ENCODE results near the gene MTMR6. TPM values are rescaled to one million over a fixed set of nuclear protein-coding genes. Genes with fewer than 3 reads are reported as not detected.

The MTMR6 gene
- polyA plus RNA-seq, 1 of the 3 experiments (the other 2 are of a cell fraction): 4.8 TPM

DNA sequence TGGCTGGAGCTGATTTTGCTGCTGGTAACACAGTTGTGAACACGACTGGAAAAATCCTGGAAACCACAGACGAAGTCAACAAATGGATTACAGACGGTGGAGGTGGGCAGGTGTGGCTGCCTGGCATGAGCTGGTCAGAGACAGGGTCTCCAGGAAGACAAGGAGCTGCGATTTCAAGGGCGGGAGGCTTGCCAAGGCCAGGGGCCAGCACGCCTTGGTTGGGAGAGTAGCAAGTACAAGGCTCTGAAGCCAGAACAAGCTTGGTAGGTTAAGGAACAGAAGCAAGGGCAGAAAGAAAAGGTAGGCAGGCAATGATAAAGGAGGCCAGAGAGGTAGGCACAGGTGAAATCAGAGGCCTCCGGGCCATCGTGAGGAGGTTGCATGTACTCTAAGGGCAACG is 64.5 kb downstream of the MTMR6 start (continued):
- TF ChIP-seq, protein P1, sequence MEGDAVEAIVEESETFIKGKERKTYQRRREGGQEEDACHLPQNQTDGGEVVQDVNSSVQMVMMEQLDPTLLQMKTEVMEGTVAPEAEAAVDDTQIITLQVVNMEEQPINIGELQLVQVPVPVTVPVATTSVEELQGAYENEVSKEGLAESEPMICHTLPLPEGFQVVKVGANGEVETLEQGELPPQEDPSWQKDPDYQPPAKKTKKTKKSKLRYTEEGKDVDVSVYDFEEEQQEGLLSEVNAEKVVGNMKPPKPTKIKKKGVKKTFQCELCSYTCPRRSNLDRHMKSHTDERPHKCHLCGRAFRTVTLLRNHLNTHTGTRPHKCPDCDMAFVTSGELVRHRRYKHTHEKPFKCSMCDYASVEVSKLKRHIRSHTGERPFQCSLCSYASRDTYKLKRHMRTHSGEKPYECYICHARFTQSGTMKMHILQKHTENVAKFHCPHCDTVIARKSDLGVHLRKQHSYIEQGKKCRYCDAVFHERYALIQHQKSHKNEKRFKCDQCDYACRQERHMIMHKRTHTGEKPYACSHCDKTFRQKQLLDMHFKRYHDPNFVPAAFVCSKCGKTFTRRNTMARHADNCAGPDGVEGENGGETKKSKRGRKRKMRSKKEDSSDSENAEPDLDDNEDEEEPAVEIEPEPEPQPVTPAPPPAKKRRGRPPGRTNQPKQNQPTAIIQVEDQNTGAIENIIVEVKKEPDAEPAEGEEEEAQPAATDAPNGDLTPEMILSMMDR (IDR thresholded peaks at IDR 0.05): no peak
- no peak for TF ChIP-seq EP300 (IDR thresholded peaks at IDR 0.05; ENCODE audit: borderline replicate concordance in 1 of 2, low read depth in 1 of 2, low read length in 1 of 2)

DNA sequence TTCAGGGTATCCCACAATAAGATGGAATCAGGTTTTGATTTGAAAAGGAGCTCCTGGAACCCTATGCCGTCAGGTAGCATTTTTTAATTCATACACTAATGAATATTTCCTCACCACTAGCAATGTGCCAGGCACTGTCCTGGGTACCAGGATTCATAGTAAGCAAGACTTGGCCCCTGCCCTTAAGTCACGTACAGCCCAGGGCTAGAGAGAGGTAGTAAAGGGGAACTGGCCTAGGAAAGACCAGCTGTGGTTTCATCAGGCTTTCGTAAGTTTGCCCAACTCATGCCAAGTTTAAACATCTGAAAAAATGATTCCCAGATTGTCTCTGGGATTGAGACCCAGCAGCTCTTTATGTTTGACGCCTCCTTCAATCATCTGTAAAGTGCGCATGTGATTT is 69.3 kb downstream of the MTMR6 start:
- 9% methylated on average over 5 of the region's 5 CpGs for WGBS (ENCODE audit: low lambda C conversion rate)
- Histone ChIP-seq H3K79me2 (ENCODE audit: insufficient read depth) (no peaks in the 10 kb centered on the region), H3K27ac (ENCODE audit: low read depth in 2 of 2, low read length in 1 of 2) (no peak overlapping the region), H3K9me3 (no peaks in the 10 kb centered on the region), H3K4me3 (ENCODE audit: low read depth in 2 of 2, low read length in 1 of 2) (no peak overlapping the region), H4K20me1 (ENCODE audit: insufficient read depth) (no peaks in the 10 kb centered on the region), H3K27me3 (ENCODE audit: insufficient read depth) (peaks cover 29% of the 10 kb centered on the region; the same call in 1 of the 2 replicates), H3F3A (replicated peaks; ENCODE audit: insufficient read depth) (no peaks in the 10 kb centered on the region), H3K9me2 (no peaks in the 10 kb centered on the region), H3K36me3 (replicated peaks in 1 of 2; ENCODE audit: control insufficient read depth in 1 of 2, insufficient read depth in 2 of 2, low read length in 1 of 2) (no peaks in the 10 kb centered on the region), H3K4me2 (no peak overlapping the region), H2AFZ (ENCODE audit: low read depth) (no peak overlapping the region), H3K4me1 (ENCODE audit: control insufficient read depth in 1 of 2, insufficient read depth in 2 of 2, low read depth in 1 of 2, low read length in 1 of 2) (no peaks in the 10 kb centered on the region), H3K9ac (no peak overlapping the region)
- no peak for DNase-seq
- ChIA-PET POLR2A (no interaction called here), CTCF (interaction anchor here (0.9 to 1.7 kb wide), 3 partner anchors 13 to 21 kb away, joined by 3 to 5 read pairs (median 3); no protein-coding TSS in a partner anchor)
- no peak for TF ChIP-seq FOSL2 (IDR thresholded peaks at IDR 0.05; ENCODE audit: borderline replicate concordance, low read depth)
- TF ChIP-seq, protein P2, sequence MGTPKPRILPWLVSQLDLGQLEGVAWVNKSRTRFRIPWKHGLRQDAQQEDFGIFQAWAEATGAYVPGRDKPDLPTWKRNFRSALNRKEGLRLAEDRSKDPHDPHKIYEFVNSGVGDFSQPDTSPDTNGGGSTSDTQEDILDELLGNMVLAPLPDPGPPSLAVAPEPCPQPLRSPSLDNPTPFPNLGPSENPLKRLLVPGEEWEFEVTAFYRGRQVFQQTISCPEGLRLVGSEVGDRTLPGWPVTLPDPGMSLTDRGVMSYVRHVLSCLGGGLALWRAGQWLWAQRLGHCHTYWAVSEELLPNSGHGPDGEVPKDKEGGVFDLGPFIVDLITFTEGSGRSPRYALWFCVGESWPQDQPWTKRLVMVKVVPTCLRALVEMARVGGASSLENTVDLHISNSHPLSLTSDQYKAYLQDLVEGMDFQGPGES (IDR thresholded peaks at IDR 0.05; ENCODE audit: low read depth, low read length): no peak
- TF ChIP-seq, protein P3, sequence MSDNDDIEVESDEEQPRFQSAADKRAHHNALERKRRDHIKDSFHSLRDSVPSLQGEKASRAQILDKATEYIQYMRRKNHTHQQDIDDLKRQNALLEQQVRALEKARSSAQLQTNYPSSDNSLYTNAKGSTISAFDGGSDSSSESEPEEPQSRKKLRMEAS (IDR thresholded peaks at IDR 0.05; ENCODE audit: low read depth): no peak
- no peak for TF ChIP-seq TCF12 (IDR thresholded peaks at IDR 0.05)
- TF ChIP-seq RXRA (IDR thresholded peaks at IDR 0.05; ENCODE audit: borderline replicate concordance, low read depth): no peak
- no peak for TF ChIP-seq GATA2 (CRISPR knock-in tag; IDR thresholded peaks at IDR 0.05)
- no peak for TF ChIP-seq TAF1 (IDR thresholded peaks at IDR 0.05; ENCODE audit: borderline replicate concordance, low read depth, low read length)
- no peak for TF ChIP-seq FOXJ3 (CRISPR knock-in tag; IDR thresholded peaks at IDR 0.05)
- no peak for TF ChIP-seq EP300 (IDR thresholded peaks at IDR 0.05; ENCODE audit: borderline replicate concordance in 1 of 2, low read depth in 1 of 2, low read length in 1 of 2)
- TF ChIP-seq, protein P4, sequence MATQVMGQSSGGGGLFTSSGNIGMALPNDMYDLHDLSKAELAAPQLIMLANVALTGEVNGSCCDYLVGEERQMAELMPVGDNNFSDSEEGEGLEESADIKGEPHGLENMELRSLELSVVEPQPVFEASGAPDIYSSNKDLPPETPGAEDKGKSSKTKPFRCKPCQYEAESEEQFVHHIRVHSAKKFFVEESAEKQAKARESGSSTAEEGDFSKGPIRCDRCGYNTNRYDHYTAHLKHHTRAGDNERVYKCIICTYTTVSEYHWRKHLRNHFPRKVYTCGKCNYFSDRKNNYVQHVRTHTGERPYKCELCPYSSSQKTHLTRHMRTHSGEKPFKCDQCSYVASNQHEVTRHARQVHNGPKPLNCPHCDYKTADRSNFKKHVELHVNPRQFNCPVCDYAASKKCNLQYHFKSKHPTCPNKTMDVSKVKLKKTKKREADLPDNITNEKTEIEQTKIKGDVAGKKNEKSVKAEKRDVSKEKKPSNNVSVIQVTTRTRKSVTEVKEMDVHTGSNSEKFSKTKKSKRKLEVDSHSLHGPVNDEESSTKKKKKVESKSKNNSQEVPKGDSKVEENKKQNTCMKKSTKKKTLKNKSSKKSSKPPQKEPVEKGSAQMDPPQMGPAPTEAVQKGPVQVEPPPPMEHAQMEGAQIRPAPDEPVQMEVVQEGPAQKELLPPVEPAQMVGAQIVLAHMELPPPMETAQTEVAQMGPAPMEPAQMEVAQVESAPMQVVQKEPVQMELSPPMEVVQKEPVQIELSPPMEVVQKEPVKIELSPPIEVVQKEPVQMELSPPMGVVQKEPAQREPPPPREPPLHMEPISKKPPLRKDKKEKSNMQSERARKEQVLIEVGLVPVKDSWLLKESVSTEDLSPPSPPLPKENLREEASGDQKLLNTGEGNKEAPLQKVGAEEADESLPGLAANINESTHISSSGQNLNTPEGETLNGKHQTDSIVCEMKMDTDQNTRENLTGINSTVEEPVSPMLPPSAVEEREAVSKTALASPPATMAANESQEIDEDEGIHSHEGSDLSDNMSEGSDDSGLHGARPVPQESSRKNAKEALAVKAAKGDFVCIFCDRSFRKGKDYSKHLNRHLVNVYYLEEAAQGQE (IDR thresholded peaks at IDR 0.05; ENCODE audit: low read depth, low read length): no peak
- no peak for TF ChIP-seq FOXM1 (IDR thresholded peaks at IDR 0.05; ENCODE audit: low read depth)
- TF ChIP-seq, protein P5, sequence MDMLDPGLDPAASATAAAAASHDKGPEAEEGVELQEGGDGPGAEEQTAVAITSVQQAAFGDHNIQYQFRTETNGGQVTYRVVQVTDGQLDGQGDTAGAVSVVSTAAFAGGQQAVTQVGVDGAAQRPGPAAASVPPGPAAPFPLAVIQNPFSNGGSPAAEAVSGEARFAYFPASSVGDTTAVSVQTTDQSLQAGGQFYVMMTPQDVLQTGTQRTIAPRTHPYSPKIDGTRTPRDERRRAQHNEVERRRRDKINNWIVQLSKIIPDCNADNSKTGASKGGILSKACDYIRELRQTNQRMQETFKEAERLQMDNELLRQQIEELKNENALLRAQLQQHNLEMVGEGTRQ (IDR thresholded peaks at IDR 0.05; ENCODE audit: borderline replicate concordance, low read depth, low read length): no peak
- no peak for TF ChIP-seq RCOR1 (IDR thresholded peaks at IDR 0.05; ENCODE audit: low read length)
- no peak for TF ChIP-seq NRF1 (IDR thresholded peaks at IDR 0.05; ENCODE audit: low read depth, low read length)
- no peak for TF ChIP-seq EZH2phosphoT487 (IDR thresholded peaks at IDR 0.05; ENCODE audit: borderline replicate concordance, low read depth)
- TF ChIP-seq TEAD4 (IDR thresholded peaks at IDR 0.05; ENCODE audit: borderline replicate concordance, insufficient read depth): no peak
- TF ChIP-seq, protein P6, sequence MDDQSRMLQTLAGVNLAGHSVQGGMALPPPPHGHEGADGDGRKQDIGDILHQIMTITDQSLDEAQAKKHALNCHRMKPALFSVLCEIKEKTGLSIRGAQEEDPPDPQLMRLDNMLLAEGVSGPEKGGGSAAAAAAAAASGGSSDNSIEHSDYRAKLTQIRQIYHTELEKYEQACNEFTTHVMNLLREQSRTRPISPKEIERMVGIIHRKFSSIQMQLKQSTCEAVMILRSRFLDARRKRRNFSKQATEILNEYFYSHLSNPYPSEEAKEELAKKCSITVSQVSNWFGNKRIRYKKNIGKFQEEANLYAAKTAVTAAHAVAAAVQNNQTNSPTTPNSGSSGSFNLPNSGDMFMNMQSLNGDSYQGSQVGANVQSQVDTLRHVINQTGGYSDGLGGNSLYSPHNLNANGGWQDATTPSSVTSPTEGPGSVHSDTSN (IDR thresholded peaks at IDR 0.05): no peak
- TF ChIP-seq RAD21 (IDR thresholded peaks at IDR 0.05; ENCODE audit: low read length): no peak
- TF ChIP-seq MXI1 (IDR thresholded peaks at IDR 0.05; ENCODE audit: low read depth, low read length): no peak
- TF ChIP-seq YY1 (IDR thresholded peaks at IDR 0.05; ENCODE audit: low read depth): no peak

All from SK-N-SH (cell line).